Measurements from ENCODE around the gene PODNL1.
"Not testable (repeated sequence)": the region's sequence is repeated elsewhere in the genome, so short reads cannot be mapped to it uniquely, and the experiment has no call there.

PODNL1 gene

DNA sequence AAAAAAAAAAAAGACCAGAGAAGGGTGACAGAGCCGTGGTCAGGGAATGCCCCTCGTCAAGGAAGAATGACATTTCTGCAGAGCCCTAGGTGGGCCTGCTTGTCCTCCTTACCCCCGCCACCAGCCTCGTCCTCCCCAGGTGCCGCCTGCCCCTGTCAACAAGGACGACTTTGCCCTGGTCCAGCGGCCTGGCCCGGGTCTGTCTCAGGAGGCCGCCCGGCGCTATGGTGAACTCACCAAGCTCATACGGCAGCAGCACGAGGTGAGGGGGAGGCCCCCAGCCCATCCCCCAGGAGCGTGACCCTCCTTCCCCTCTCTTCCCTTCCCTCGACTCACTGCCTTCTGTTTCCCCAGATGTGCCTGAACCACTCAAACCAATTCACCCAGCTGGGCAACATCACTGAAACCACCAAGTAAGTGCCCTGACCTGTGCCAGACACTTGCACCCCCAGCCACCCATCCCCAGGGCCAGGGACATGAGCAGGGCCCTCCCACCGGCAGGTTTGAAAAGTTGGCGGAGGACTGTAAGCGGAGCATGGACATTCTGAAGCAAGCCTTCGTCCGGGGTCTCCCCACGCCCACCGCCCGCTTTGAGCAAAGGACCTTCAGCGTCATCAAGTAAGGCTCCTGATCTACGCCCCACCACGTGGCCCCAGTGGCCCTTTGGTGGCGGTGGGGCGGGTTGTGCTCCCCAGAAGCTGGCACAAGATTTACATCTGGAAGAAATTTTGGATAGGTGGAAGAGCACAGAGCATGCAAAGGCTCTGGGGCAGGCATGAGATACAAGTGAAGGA, 14.8 kb downstream of the PODNL1 start:
- no peak for DNase-seq

DNA sequence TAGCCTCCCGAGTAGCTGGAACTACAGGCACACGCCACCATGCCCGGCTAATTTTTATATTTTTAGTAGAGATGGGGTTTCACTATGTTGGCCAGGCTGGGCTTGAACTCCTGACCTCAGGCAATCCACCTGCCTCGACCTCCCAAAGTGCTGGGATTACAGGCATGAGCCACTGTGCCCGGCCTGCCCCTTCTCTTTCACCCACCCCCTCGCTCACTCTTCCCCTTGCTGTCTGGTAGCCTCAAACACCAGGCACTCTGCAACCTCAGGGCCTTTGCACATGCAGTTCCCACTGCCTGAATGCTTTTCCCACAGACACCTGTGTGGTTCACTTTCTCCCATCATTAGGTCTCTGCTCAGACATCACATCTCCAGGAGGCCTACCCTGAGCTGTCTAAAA, 16.1 kb downstream of the PODNL1 start:
- not testable (repeated sequence) for DNase-seq

DNA sequence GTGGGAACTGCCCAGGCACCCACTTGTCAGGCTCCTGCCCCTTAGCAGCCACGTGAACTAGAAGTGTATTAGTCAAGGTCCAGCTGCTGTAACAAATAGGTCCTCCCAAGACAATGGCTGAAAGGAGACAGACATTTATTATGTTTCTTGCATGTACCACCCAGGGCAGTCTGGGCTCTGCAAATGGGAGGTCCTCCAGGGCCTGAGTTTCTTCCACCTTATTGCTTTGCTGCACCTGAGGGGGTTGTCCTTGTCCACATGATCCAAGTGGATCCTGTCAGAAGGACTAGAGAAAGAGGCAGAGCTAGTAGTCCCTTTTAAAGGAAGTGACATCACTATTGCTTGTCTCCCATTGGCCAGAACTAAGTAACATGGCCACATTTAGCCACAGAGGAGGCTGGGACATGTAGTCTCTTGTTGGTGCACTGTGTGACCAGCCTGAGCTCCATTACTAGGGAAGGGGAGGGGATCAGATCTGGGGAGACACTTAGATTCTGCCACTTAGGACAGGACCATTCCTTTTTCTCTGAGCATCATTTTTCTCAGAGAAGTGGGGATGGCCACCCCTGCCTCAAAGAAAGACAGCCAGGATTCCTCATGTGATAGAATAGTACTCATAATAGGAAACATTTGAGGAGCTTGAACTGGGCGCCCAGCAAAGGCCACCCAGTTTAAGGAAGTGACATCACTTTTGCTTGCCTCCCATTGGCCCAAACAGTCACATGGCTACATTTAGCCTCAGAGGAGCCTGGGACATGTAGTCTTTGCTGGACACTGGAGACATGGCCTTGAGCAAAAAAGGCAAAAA, 17.1 kb downstream of the PODNL1 start:
- no peak for DNase-seq

DNA sequence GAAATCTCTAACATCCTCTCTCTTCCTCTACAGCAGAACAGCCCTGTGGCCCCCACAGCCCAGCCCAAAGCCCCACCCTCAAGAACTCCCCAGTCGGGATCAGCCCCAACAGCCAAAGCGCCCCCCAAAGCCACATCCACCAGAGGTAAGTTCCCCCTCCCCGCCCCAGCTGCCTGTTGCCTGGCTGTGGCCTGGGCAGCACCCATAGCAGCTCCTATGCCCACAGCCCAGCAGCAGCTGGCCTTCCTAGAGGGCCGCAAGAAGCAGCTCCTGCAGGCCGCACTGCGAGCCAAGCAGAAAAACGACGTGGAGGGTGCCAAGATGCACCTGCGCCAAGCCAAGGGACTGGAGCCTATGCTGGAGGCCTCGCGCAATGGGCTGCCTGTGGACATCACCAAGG, 17.7 kb downstream of the PODNL1 start:
- DNase-seq: no peak

DNA sequence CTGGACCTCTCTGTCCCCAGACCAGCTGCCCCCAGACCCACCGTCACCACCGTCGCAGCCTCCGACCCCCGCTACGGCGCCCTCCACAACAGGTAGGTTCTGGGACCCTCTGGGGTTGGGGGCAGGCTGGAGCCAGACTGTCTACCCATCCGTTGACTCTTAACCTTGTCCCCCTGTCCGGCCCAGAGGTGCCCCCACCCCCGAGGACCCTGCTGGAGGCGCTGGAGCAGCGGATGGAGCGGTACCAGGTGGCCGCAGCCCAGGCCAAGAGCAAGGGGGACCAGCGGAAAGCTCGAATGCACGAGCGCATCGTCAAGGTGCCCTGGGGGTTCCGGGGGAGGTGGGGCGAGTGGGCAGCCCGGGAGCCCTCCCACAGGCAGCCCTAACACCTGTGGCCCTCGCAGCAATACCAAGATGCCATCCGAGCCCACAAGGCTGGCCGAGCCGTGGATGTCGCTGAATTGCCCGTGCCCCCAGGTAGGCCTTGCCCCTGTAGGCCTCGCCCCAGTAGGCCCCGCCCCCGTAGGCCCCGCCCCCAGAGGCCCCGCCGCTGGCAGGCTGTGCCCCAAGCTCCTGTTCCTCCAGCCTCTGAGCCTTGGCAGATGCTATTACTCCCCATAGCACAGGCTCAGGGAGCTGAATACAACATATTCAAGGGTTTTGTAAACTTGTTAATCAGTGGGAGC, 19.3 kb downstream of the PODNL1 start:
- DNase-seq: no peak

DNA sequence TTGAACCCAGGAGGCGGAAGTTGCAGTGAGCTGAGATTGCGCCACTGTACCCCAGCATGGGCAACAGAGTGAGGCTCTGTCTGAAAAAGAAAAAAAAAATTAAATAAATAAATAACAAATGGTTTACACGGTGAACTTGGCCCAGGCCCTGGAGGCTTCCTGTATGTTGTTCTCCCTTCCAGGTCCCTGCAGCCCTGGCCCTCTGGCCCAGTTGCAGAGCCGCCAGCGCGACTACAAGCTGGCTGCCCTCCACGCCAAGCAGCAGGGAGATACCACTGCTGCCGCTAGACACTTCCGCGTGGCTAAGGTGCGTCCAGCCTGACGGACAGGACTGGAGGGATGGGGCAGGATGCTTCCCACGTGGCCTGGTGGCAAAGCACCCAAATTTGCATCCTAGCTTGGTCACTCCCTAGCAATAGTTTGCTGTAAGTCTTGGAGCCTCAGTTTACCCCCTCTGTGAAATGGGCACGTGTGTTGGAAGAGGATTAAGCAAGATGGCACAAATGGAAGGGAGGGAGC, 20.3 kb downstream of the PODNL1 start:
- DNase-seq: no peak

DNA sequence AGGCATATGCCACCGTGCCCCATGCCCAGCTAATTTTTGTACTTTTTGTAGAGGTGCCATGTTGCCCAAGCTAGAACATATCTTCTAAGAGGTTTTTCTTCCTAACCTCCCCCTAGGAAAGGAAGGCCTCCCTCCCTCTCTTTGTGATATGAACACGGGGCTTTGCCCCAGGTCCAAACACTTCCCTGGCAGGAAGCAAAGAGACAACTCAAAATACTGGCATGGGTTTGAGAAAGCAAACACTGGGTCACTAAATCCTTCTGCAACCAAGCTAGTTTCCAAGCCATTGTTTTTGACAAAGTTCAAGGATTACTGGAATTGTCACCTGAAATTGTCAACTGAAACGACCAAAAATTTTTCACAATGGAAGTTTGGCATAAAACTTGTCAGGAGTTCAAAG, 23.4 kb downstream of the PODNL1 start:
- DNase-seq: no peak

DNA sequence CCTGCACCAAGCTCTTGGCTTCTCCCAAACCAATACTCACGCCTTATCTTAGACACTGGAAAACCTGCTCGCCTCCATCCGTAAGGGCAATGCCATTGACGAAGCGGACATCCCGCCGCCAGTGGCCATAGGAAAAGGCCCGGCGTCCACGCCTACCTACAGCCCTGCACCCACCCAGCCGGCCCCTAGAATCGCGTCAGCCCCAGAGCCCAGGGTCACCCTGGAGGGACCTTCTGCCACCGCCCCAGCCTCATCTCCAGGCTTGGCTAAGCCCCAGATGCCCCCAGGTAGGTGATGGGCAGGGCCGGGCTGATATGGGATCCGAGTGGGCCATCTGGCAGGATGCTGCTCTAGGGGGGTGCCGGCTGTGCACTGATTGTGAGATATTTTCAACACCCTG, 24.9 kb downstream of the PODNL1 start:
- no peak for DNase-seq

DNA sequence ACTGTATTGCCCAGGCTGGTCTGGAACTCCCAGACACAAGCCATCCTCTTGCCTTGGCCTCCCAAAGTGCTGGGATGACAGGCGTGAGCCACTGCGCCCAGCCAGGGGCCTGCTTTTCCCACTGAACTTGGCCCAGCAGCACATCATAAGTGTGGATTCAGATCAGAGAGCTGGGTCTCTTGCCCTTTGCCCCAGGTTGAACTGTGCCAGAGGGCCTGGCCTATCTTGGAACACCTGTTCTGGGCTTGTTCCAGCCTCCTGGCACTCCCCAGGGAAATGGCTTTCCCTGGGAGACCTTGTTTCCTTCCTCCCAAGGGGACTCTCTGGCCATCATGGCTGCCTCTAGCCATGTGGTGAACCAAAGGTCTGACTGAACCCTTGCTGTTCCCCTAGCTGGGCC, 28.8 kb downstream of the PODNL1 start:
- DNase-seq: no peak

DNA sequence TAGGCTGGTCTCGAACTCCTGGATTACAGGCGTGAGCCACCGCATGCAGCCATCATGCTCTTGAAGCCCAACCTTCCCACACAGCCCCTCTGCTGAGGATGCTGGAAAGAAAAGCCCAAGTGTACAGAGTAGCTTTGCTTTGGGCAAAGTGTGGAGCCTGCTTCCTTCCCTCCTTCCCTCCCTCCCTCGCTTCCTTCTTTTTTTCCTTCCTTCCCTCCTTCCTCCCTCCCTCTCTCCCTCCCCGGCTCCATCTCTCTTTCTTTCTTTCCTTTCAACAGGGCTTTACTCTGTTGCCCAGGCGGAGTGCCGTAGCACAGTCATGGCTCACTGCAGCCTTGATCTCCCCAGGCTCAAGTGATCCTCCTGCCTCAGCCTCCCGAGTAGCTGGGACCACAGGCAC, 29.5 kb downstream of the PODNL1 start:
- no peak for DNase-seq

DNA sequence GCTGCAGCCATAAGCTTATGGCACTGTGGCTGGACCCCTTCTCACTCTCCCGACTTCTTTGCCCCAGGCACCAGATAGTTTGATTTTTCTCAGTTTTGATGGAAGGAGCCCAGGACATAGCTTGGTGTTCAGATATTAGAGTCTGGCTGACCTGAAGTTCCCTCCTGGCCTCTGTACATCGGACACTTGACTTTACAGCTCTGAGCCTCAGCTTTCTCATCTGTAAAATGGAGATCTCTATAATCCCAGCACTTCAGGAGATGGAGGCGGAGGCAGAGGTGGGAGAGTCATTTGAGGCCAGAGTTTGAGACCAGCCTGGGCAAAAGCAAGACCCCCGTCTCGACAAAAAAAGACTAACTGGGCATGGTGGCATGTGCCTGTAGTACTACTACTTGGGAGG, 31.3 kb downstream of the PODNL1 start:
- DNase-seq: no peak

DNA sequence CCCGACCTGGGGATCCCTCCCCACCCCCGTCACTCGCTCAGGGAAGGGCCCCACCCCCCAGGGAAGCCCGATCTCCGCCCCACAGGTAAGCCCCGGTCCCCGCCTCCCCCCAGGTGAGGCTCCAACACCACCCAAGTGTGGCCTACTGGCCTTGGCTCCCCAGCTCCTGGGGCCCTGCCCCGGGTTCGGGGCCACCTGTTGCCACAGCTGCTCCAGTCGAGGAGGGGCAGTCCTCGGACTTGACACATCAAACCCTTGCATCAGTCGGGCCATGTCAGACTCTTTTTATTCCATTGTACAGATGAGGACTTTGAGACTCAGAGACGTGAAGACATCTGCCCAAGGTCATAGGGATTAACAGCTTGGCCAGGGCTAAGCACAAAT, 31.7 kb downstream of the PODNL1 start:
- DNase-seq: no peak

DNA sequence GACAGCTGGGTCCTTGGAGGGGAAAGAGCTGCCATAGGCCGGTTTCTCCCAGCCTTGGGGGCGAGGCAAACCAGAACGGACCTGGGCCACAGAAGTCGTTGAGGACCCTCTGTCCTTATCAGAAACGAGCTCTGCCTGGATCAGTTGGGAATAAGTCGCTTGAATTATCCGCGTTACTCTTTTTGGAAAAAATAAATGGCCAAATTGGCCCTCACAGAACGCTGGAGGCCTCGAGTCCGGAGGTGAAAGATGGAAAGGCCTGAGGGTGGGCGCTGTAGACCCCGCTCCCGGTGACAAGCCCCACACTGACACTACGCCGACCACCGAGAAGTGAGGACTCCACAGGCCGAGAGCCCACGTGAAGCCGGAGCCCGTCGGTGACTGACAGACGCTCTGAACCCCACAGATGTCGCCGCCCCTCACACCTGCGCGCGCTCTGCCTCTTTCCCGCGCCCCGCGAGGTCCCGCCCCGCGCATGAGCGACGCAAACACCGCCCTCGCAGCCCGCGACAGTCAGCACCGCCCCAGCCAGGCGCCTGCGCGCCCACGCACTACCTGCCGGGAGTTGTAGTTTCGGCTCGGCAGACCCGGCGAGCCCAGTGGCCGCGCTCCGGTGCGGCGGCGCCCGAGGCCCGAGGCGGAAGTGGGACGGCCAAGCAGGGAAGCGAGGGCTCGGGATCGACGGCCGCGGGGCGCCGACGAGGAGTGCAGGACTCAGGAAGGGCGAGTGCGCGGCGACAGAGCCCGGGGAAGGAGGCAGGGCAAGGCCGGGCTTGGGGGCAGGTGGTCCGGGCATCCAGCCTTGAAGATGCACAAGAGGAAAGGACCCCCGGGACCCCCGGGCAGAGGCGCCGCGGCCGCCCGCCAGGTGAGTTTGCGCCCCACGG, 32.3 kb downstream of the PODNL1 start, which contains the start of the genes BRME1 and CC2D1A:
Gene BRME1, minus strand, starts transcription at position 484 of the 887 bp plus-strand sequence. CDS start 1,225 bp downstream, outside the sequence.
Gene CC2D1A, plus strand, starts transcription at position 568 of the 887 bp plus-strand sequence. Its CDS starts 241 bp downstream, at position 809.
- DNase-seq: peak; percentile 95

DNA sequence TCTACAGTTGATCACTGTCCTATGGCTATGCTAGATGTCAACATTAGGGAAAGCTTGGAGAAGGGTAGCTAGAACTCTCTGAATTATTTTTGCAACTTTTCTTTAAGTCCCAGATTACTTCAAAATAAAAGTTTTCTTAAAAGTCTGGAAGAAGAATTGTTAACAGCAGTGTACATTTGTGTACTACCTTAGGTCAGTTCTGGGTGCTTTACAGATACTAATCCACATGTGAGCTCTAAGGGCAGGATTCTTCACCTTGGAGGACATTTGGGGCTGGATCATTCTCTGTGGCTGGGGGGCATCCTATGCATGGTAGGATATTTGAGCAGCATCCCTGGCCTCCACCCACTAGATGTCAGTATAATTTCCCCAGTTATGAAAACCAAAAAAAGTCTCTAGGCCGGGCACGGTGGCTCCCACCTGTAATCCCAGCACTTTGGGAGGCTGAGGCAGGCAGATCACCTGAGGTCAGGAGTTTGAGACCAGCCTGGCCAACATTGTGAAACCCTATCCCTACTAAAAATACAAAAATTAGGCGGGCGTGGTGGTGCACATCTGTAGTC, 35.1 kb downstream of the PODNL1 start:
- no peak for DNase-seq

DNA sequence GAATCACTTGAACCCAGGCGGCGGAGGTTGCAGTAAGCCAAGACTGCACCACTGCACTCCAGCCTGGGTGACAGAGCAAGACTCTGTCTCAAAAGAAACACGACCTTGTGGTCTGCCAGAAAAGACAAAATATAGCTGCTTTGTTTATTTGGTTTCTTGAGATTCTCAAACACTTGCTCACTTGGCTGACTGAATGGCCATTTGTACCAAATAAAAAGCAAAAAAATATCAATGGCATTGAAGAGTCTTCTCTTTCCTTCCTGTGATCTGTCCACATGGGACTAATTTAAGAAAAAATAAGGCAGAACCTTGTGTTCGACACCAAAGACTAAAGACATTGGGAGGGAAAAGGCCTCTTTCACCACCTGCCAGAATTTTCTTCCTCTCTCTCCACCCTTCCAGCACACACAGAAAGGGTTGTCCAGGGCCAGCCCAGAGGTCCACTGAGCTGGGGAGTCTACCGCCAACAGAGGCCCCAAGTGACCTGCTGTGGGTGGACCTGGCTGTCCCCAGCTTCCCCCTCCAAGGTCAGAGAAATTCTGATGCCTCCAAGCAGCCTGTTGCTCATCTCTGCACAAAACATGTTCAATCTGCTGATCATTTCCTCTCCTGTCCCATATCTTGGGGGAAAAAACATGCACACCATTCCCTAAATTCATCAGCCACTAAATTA, 38.2 kb downstream of the PODNL1 start:
- no peak for DNase-seq

DNA sequence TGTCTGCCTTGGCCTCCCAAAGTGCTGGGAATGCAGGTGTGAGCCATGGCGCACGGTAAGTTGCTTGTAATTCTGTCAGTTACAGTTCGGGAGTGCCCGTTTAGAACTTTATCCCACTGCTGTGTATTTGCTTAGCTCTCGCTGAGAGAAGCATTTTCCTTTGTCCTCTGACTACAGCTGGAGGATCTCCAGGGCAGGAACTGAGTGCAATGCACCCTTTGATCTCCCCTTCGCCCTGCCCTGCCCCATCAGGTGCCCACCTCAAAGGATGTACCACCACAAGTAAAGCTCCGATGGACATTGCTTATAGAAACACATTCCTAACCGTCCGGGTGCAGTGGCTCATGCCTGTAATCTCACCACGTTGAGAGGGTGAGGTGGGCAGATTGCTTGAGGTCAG, 38.8 kb downstream of the PODNL1 start:
- no peak for DNase-seq

DNA sequence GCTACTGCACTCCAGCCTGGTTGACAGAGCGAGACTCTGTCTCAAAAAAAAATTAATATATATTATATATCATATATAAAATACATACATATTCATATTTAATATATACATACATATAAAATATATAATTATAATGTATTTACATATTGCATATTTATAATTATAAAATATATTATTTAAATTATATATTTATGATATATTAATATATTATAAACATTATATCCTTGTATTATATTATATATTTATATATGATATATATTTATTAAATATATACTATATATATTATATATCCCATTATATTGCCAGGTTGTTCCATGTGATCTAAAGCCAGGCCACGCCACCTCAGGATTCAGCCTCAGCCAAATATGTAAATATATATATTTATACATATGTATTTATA, 42.0 kb downstream of the PODNL1 start:
- no peak for DNase-seq

DNA sequence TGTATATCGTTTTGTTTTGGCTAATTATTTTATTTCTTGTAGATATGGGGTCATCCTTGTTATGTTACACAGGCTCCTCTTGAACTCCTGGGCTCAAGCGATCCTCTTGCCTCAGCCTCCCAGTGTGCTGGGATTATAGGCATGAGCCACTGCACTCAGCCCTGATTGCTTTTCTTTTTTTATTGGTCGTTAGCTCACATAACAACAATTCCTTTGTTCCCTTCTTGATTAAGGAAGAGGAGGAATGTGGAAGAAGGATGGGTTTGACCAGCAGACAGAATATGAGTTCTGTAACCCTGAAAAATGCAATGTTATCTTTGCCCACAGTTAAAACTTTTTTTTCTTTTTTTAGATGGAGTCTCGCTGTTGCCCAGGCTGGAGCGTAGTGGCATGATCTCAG, 43.7 kb downstream of the PODNL1 start:
- no peak for DNase-seq

DNA sequence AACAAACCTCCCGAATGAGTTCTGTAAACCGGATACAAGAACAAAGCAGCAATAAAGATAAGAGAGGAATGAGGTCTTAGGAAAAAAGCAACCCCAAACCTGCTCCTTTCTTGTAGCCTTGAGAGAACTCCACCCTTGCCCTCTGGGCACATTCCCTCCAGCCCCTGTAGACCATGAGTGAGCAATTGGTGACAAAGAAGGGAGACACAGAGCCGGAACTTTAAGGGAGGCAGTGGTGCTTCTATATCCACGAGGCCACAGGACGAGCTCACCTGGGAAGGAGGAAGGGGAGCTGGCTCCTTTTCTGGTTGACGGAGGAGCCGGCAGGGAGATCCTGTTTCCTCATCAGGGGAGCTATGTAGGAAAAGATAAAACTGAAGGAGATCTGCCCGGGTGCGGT, 45.3 kb downstream of the PODNL1 start:
- no peak for DNase-seq

DNA sequence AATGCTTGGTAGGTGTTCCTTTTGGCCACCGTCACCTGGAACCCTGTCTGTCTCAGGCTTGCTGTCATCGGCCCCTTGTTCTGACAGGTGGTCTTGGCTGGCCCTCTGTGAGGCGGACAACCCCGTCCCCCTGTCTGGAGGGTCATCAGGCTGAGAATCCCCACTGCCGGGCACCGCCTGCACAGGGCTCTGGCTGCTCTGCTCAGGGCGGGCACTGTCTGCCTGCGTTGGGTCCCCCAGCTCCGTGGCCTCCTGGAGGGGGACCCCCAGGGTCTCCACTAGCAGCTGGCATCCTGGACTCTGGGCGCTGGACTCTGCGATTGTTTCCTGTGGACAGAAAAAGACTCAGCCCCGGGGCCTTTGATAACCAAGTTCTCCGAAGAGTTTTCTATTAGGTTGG, 48.1 kb downstream of the PODNL1 start:
- DNase-seq: no peak

DNA sequence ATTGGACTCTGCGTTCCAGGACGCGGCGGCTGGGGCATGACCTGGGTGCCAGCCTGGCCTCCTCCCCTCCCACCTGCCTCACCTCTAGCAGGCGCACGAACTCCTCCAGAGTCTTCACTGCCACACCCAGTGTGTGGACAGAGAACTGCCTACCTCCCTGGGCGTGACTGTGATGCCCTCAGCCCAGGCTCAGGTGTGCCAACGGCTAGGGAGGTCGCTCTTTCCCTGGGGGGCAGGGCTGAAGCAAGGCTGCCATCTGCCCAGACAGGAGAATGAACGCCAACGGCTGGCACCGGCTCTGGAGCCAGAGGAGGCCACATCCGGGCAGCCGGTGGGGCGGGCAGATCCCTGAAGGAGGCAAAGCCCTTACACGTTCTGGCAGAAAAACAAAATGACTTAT, 49.9 kb downstream of the PODNL1 start:
- DNase-seq: no peak
